ENCODE measurements around the gene PLA2G4B. TPM values are rescaled to one million over a fixed set of nuclear protein-coding genes. Genes with fewer than 3 reads are reported as not detected.

PLA2G4B gene
- total and polyA plus RNA-seq, 9 of the 15 experiments (the other 6 are each of a cell fraction or from before 2014, with no cell fraction given): 0.07 to 6.1 (median 2.8) TPM

- no TSS peak for BruUV-seq (replicated peaks)
- no peaks in the 10 kb centered on the region for H3K36me3 ChIP-seq (ENCODE audit: control insufficient read depth, insufficient read depth, low read length)
- H3K79me2 ChIP-seq (ENCODE audit: control insufficient read depth, insufficient read depth, low read length): no peaks in the 10 kb centered on the region
- no peak overlapping the region for H3K4me2 ChIP-seq (ENCODE audit: insufficient read depth, low read length)
- in situ Hi-C loops (cut with MboI): no loop called here
- H3K9me3 ChIP-seq (replicated peaks; ENCODE audit: control insufficient read depth, insufficient read depth, low read depth, low read length): no peaks in the 10 kb centered on the region
- H3K27ac ChIP-seq (ENCODE audit: extremely low read depth, low read depth, low read length): no peak overlapping the region
- H3K9ac ChIP-seq (ENCODE audit: insufficient read depth in 1 of 2, low read depth in 2 of 2, low read length in 2 of 2): no peak overlapping the region
- POLR2A ChIA-PET: interaction anchor here (1.0 kb wide), 1 partner anchor 924 kb away, joined by 3 read pairs; no protein-coding TSS in a partner anchor
- no peak overlapping the region for H2AFZ ChIP-seq (ENCODE audit: low read depth, low read length)
- intact Hi-C loops (cut with micrococcal nuclease): no loop called here
- no peaks in the 10 kb centered on the region for H3K9me1 ChIP-seq (ENCODE audit: control insufficient read depth, insufficient read depth, low read length)
- ATAC-seq: no peak
- CTCF ChIA-PET (ENCODE audit: low intra/inter-chr PET ratio): no interaction called here
- peaks cover 11% of the 10 kb centered on the region; the same call in 1 of the 2 replicates for H4K20me1 ChIP-seq (replicated peaks; ENCODE audit: control insufficient read depth, insufficient read depth, low read length)
- peaks cover 2 to 41% of the 10 kb centered on the region in 2 experiments; a peak in 3 of 5 replicates for H3K4me1 ChIP-seq (replicated peaks in 1 of 2; ENCODE audit: control insufficient read depth in 2 of 2, insufficient read depth in 2 of 2, low read length in 2 of 2)
- no peak overlapping the region for H3K4me3 ChIP-seq
- WGBS (ENCODE audit: insufficient coverage, low coverage, missing lambda C conversion rate): 8% methylated on average over 3 of the region's 8 CpGs
- no peak for DNase-seq (ENCODE audit: extremely low read depth in 1 of 4, low spot score in 3 of 4)
- no peak for FAIRE-seq
- H3K27me3 ChIP-seq (ENCODE audit: control insufficient read depth in 2 of 2, insufficient read depth in 2 of 2, low read length in 2 of 2): peaks cover 29 to 78% of the 10 kb centered on the region in 2 experiments; a peak in 4 of 5 replicates
- TF ChIP-seq PURB (CRISPR knock-in tag; IDR thresholded peaks at IDR 0.05; ENCODE audit: low read depth) (no peak), PBX2 (CRISPR knock-in tag; IDR thresholded peaks at IDR 0.05; ENCODE audit: low read depth) (no peak), PBX2 (tag; conservative IDR thresholded peaks at IDR 0.05; ENCODE audit: low read depth) (no peak), ZNF589 (CRISPR knock-in tag; IDR thresholded peaks at IDR 0.05; ENCODE audit: low read depth) (no peak), IFI16 (CRISPR knock-in tag; IDR thresholded peaks at IDR 0.05) (no peak), DLX4 (CRISPR knock-in tag; IDR thresholded peaks at IDR 0.05) (no peak), EGR1 (conservative IDR thresholded peaks at IDR 0.05) (no peak), SUPT5H (IDR thresholded peaks at IDR 0.05) (no peak), RBM34 (IDR thresholded peaks at IDR 0.05; ENCODE audit: borderline replicate concordance, insufficient read depth, low read length) (no peak), XRCC5 (IDR thresholded peaks at IDR 0.05; ENCODE audit: low read depth, low read length) (no peak), SMAD3 (CRISPR knock-in tag; conservative IDR thresholded peaks at IDR 0.05) (no peak)
Measured at GRCh38 chr15:41881086-41881485, 42.4 kb downstream of the PLA2G4B start.

All from K562 (cell line).